WERI-Rb-1 (cell line): ENCODE results near the gene AAMP.

Experiments used
- DNase-seq: peaks from one replicate; pipeline ENCODE4 v3.0.0-alpha.2; 2020
- H3K27ac ChIP-seq: fragments of 250-450 bp; sonication (Bioruptor Pico); 2 replicates; pipeline ENCODE4 v1.5.1; 2020; ENCODE audit warnings: mild to moderate bottlenecking, moderate library complexity
- H3K27me3 ChIP-seq: fragments of 250-450 bp; sonication (Bioruptor Pico); 2 replicates; pipeline ENCODE4 v1.5.1; 2021; ENCODE audit warnings: mild to moderate bottlenecking, low read depth, moderate library complexity; ENCODE audit not compliant: insufficient read depth, severe bottlenecking
- H3K36me3 ChIP-seq: fragments of 250-450 bp; sonication (Bioruptor Pico); 2 replicates; pipeline ENCODE4 v1.5.1; 2020; ENCODE audit warnings: mild to moderate bottlenecking, moderate library complexity
- H3K4me3 ChIP-seq: 2 replicates; pipeline ENCODE4 v1.5.1; 2011; ENCODE audit warnings: low read depth, mild to moderate bottlenecking, control low read depth, low read length
- H3K9me3 ChIP-seq: fragments of 250-450 bp; sonication (Bioruptor Pico); 2 replicates; pipeline ENCODE4 v1.5.1; 2021; ENCODE audit warnings: mild to moderate bottlenecking, moderate library complexity; ENCODE audit not compliant: severe bottlenecking
- TF ChIP-seq, protein P1 (sequence below): IDR thresholded peaks from 2 replicates; pipeline ENCODE4 v1.5.1; 2011; ENCODE audit warnings: low read depth, mild to moderate bottlenecking, control low read depth, inconsistent platforms, low read length

AAMP gene

GRCh38 chr2:218270721-218271486 is 967 bp upstream of the AAMP start:
- Histone ChIP-seq H3K27ac (peak overlapping the region; percentile 63), H3K36me3 (peaks cover 38% of the 10 kb centered on the region), H3K9me3 (no peaks in the 10 kb centered on the region), H3K4me3 (peak overlapping the region; percentile 88), H3K27me3 (no peaks in the 10 kb centered on the region)
- TF ChIP-seq, protein P1, sequence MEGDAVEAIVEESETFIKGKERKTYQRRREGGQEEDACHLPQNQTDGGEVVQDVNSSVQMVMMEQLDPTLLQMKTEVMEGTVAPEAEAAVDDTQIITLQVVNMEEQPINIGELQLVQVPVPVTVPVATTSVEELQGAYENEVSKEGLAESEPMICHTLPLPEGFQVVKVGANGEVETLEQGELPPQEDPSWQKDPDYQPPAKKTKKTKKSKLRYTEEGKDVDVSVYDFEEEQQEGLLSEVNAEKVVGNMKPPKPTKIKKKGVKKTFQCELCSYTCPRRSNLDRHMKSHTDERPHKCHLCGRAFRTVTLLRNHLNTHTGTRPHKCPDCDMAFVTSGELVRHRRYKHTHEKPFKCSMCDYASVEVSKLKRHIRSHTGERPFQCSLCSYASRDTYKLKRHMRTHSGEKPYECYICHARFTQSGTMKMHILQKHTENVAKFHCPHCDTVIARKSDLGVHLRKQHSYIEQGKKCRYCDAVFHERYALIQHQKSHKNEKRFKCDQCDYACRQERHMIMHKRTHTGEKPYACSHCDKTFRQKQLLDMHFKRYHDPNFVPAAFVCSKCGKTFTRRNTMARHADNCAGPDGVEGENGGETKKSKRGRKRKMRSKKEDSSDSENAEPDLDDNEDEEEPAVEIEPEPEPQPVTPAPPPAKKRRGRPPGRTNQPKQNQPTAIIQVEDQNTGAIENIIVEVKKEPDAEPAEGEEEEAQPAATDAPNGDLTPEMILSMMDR: no peak
- no peak for DNase-seq

DNA sequence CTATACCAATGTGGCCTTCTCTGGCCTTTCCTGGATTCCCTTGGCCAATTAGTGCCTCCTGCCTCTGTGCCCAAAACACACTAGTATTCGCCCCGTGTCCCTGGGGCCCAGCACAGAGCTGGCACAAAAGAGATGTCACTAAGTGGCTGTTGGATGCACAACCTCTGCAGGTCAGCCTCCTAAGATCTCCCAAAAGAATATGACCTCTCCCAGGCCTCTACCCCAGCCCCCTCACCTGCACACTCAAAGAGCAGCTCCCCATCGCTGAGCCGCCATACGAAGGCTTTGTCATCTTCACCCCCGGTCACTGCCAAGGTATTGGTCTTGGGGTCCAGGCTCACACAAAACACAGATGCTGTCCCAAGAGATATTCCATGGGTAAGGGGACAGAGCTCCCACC is 2.7 kb downstream of the AAMP start:
- peaks cover 35% of the 10 kb centered on the region for H3K36me3 ChIP-seq

GRCh38 chr2:218266316-218266979 is 3.5 kb downstream of the AAMP start:
- TF ChIP-seq, protein P1: no peak
- H3K36me3 ChIP-seq: peaks cover 35% of the 10 kb centered on the region
- no peak for DNase-seq
- no peak overlapping the region for H3K27ac ChIP-seq
- H3K9me3 ChIP-seq: no peaks in the 10 kb centered on the region
- no peak overlapping the region for H3K4me3 ChIP-seq
- H3K27me3 ChIP-seq: no peaks in the 10 kb centered on the region

More for the DNA sequence above, 2.7 kb downstream of the AAMP start:
- TF ChIP-seq, protein P1: no peak
- Histone ChIP-seq H3K27me3 (no peaks in the 10 kb centered on the region), H3K4me3 (no peak overlapping the region), H3K9me3 (no peaks in the 10 kb centered on the region), H3K27ac (no peak overlapping the region)
- no peak for DNase-seq

DNA sequence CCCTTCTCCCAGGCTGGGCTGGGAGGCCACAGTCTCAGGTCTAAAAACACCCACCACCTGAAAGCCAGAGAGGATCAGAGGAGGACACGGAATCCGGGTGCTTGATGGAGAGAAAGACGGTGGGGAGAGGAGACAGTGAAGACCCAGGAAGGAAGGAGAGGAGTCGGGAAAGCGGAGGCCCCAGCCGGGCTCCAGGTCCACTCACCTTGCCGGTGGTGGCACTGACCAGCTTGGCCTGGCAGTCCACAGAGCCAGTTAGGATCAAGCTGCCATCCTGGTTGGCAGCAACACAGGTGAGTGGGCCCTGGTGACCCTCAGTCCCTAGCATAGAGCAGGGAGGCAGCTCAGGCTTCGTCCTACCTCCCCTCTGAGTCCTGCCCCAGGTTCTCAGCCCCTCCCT is 4.3 kb downstream of the AAMP start:
- no peaks in the 10 kb centered on the region for H3K27me3 ChIP-seq
- H3K27ac ChIP-seq: no peak overlapping the region
- TF ChIP-seq, protein P1: no peak
- H3K36me3 ChIP-seq: peaks cover 35% of the 10 kb centered on the region
- H3K9me3 ChIP-seq: no peaks in the 10 kb centered on the region
- DNase-seq: no peak
- no peak overlapping the region for H3K4me3 ChIP-seq

DNA sequence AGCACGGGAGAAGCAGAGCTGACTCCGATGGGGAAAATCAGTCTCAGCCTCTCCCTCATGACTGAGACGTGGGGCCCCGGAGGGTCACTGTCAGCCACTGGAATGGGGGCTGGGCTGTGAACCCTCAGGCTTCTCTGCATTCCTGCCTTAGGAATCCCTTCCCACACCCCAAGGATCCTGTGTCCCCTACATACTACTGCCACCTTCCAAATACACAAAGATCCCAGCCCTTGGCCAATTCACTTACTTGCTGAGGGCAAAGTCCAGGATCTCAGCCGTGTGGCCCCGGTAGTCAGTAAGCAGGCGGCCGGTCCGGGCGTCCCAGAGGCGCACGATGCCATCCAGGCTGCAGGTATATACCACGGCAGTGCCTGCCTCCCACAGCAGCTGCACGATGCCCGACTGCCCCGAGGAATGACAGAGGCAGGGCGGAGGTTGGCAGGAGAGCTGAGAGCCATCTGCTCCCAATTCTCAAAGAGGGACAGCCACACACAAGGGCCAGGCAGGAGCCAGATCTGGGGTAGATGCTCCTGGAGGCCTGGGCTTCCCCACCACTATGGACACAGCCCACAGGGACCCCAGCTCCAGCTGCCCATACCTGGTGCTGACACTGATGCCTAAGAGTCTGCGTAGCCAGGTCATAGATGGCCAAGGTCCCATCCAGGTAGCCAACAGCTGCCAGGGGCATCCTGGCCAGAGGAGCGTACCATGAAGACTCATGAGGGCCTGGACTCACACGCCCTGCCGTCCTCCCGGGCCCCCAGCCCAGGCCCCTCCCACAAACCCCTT is 5.0 kb downstream of the AAMP start:
- no peak overlapping the region for H3K27ac ChIP-seq
- DNase-seq: no peak
- H3K36me3 ChIP-seq: peaks cover 35% of the 10 kb centered on the region
- no peak overlapping the region for H3K4me3 ChIP-seq
- H3K9me3 ChIP-seq: no peaks in the 10 kb centered on the region
- no peaks in the 10 kb centered on the region for H3K27me3 ChIP-seq
- TF ChIP-seq, protein P1: no peak
